HG03139 (cell line): Measurements from ENCODE around the gene BGN.

Source experiments
- ATAC-seq: cut with Tn5 transposase; IDR thresholded peaks from one replicate; pipeline ENCODE4 v1.9.1; 2021; ENCODE audit not compliant: unreplicated experiment

Gene BGN

GRCh38 chrX:153481043-153481442 is 13.7 kb upstream of the BGN start:
- ATAC-seq: no peak

GRCh38 chrX:153482376-153483015 is 12.3 kb upstream of the BGN start:
- ATAC-seq: no peak

- ATAC-seq: no peak
Measured at GRCh38 chrX:153485396-153486080, 9.2 kb upstream of the BGN start.

GRCh38 chrX:153486171-153486570 is 8.6 kb upstream of the BGN start:
- ATAC-seq: no peak

- ATAC-seq: no peak
Measured at GRCh38 chrX:153487590-153488071, 7.1 kb upstream of the BGN start.

- no peak for ATAC-seq
Measured at GRCh38 chrX:153488231-153488914, 6.4 kb upstream of the BGN start.

- no peak for ATAC-seq
Measured at GRCh38 chrX:153490217-153490930, 4.4 kb upstream of the BGN start.

GRCh38 chrX:153491351-153491914 is 3.3 kb upstream of the BGN start:
- no peak for ATAC-seq

GRCh38 chrX:153491918-153492317 is 2.9 kb upstream of the BGN start:
- no peak for ATAC-seq

- no peak for ATAC-seq
Measured at GRCh38 chrX:153492543-153492942, 2.2 kb upstream of the BGN start.

GRCh38 chrX:153493085-153493484 is 1.7 kb upstream of the BGN start:
- ATAC-seq: no peak

GRCh38 chrX:153494061-153494460 is 719 bp upstream of the BGN start:
- ATAC-seq: no peak

- no peak for ATAC-seq
Measured at GRCh38 chrX:153495362-153495751, 577 bp downstream of the BGN start.

- no peak for ATAC-seq
Measured at GRCh38 chrX:153495903-153496589, 1.3 kb downstream of the BGN start.

GRCh38 chrX:153496590-153496959 is 1.8 kb downstream of the BGN start:
- ATAC-seq: no peak

GRCh38 chrX:153498453-153498852 is 3.7 kb downstream of the BGN start:
- no peak for ATAC-seq

GRCh38 chrX:153499341-153499740 is 4.6 kb downstream of the BGN start:
- ATAC-seq: no peak

GRCh38 chrX:153499876-153500275 is 5.1 kb downstream of the BGN start:
- ATAC-seq: no peak

- no peak for ATAC-seq
Measured at GRCh38 chrX:153500676-153501280, 6.0 kb downstream of the BGN start.

GRCh38 chrX:153501530-153501929 is 6.8 kb downstream of the BGN start:
- no peak for ATAC-seq
